Endothelial cell of umbilical vein (primary cell): ENCODE data around the gene TUBGCP2. TPM values are rescaled to one million over a fixed set of nuclear protein-coding genes. Genes with fewer than 3 reads are reported as not detected.

Experiments
- BruUV-seq: library from RNA; stranded (reverse); fragments of 400-500 nt; replicated peaks from 2 replicates; lab custom pipeline; 2021; lab: Mats Ljungman, UMichigan
- CTCF ChIA-PET: fragments of 300-600, 350-600 bp; sonication (Branson Sonifier 250); formaldehyde crosslinking; loops from one replicate; lab custom pipeline; 2021; ENCODE audit warnings: antibody characterized with exemption, inconsistent platforms; lab: Charles Lee
- POLR2A ChIA-PET: fragments of 300-600, 350-600 bp; sonication (Branson Sonifier 250); formaldehyde crosslinking; loops from one replicate; lab custom pipeline; 2021; ENCODE audit warnings: antibody characterized with exemption, inconsistent platforms; lab: Charles Lee
- DNase-seq: peaks from one replicate; pipeline ENCODE4 v3.0.0-alpha.2; 2011; ENCODE audit warnings: low read depth, low spot score
- FAIRE-seq: peaks from 2 replicates; lab custom pipeline; 2011; peaks lifted over from hg19 to GRCh38; lab: Jason Lieb, UNC
- H2AFZ ChIP-seq: 2 replicates; pipeline ENCODE4 v1.6.0; 2012; ENCODE audit warnings: low read depth, low read length, control low read depth, inconsistent platforms
- H3K27ac ChIP-seq: 2 replicates; pipeline ENCODE4 v1.5.1; 2011; ENCODE audit warnings: low read depth, mild to moderate bottlenecking, control low read depth, low read length, moderate library complexity; ENCODE audit not compliant: insufficient read depth
- H3K27me3 ChIP-seq, 2 experiments: 2 replicates each; pipeline versions ENCODE4 v1.6.0 to v1.6.1; 2011; ENCODE audit warnings: low read length in 2 of 2, mixed read lengths in 1 of 2; ENCODE audit not compliant: control insufficient read depth in 2 of 2, insufficient read depth in 2 of 2
- H3K36me3 ChIP-seq, 2 experiments: 2 replicates in 1 of 2; 3 replicates in 1 of 2; pipeline ENCODE4 v1.5.1; 2011; ENCODE audit warnings: low read length in 2 of 2, mild to moderate bottlenecking in 1 of 2, moderate library complexity in 1 of 2; ENCODE audit not compliant: control insufficient read depth in 2 of 2, insufficient read depth in 2 of 2; ENCODE audit errors: extremely low read depth in 1 of 2
- H3K4me1 ChIP-seq: 3 replicates; pipeline ENCODE4 v1.5.1; 2011; ENCODE audit warnings: mild to moderate bottlenecking, low read length; ENCODE audit not compliant: control insufficient read depth, insufficient read depth; ENCODE audit errors: extremely low read depth
- H3K4me2 ChIP-seq: 2 replicates; pipeline ENCODE4 v1.6.1; 2011; ENCODE audit warnings: low read length, control low read depth, mixed read lengths; ENCODE audit not compliant: insufficient read depth
- H3K4me3 ChIP-seq, 3 experiments: fragments of 200-600 bp in 1 of 3; sonication (generic), shearing (Covaris generic) in 1 of 3; replicated peaks in 1 of 3; 2 replicates each; pipeline ENCODE4 v1.5.1; 2011 to 2016; ENCODE audit warnings: control low read depth in 3 of 3, low read length in 3 of 3, mild to moderate bottlenecking in 2 of 3, inconsistent platforms in 1 of 3, low read depth in 1 of 3, moderate library complexity in 1 of 3; ENCODE audit not compliant: insufficient read depth in 1 of 3
- H3K79me2 ChIP-seq: 2 replicates; pipeline ENCODE4 v1.6.0; 2012; ENCODE audit warnings: low read length, inconsistent platforms; ENCODE audit not compliant: control insufficient read depth, insufficient read depth
- H3K9ac ChIP-seq: replicated peaks from 2 replicates; pipeline ENCODE3; 2011; ENCODE audit warnings: low read length, control low read depth; ENCODE audit not compliant: insufficient read depth; ENCODE audit errors: extremely low read depth
- H3K9me1 ChIP-seq: replicated peaks from 3 replicates; pipeline ENCODE4 v1.6.0; 2011; ENCODE audit warnings: mild to moderate bottlenecking, low read length; ENCODE audit not compliant: control insufficient read depth, insufficient read depth; ENCODE audit errors: extremely low read depth
- H3K9me3 ChIP-seq: replicated peaks from 2 replicates; pipeline ENCODE4 v1.5.1; 2012; ENCODE audit warnings: low read length, inconsistent platforms; ENCODE audit not compliant: control insufficient read depth, insufficient read depth
- H4K20me1 ChIP-seq: replicated peaks from 2 replicates; pipeline ENCODE3; 2011; ENCODE audit warnings: mild to moderate bottlenecking, low read length; ENCODE audit not compliant: control insufficient read depth, insufficient read depth; ENCODE audit errors: extremely low read depth
- CTCF ChIP-seq, 2 donors: IDR thresholded peaks; 1 replicate in 1 of 2; 2 replicates in 1 of 2; pipeline ENCODE4 v1.5.1; 2011; ENCODE audit warnings: low read length in 2 of 2, mild to moderate bottlenecking in 2 of 2, moderate library complexity in 2 of 2, control low read depth in 1 of 2, inconsistent platforms in 1 of 2, low read depth in 1 of 2; ENCODE audit not compliant: insufficient read depth in 1 of 2; ENCODE audit errors: extremely low read depth in 1 of 2
- EZH2 ChIP-seq: IDR thresholded peaks from 2 replicates; pipeline ENCODE4 v1.6.1; 2012; ENCODE audit warnings: borderline replicate concordance, low read depth, mild to moderate bottlenecking, moderate library complexity, low read length, inconsistent platforms; ENCODE audit not compliant: severe bottlenecking
- FOS ChIP-seq: IDR thresholded peaks from 2 replicates; pipeline ENCODE4 v1.6.1; 2011; ENCODE audit warnings: mild to moderate bottlenecking, low read length, moderate library complexity, borderline replicate concordance; ENCODE audit not compliant: insufficient read depth
- GATA2 ChIP-seq: IDR thresholded peaks from 2 replicates; pipeline ENCODE4 v1.7.0; 2011; ENCODE audit warnings: low read depth, mild to moderate bottlenecking, moderate library complexity, mixed read lengths, low read length; ENCODE audit not compliant: insufficient read length, insufficient read depth
- JUN ChIP-seq: IDR thresholded peaks from 2 replicates; pipeline ENCODE4 v1.6.1; 2011; ENCODE audit warnings: borderline replicate concordance, low read depth; ENCODE audit not compliant: insufficient read length, insufficient read depth
- MAX ChIP-seq: IDR thresholded peaks from 2 replicates; pipeline ENCODE4 v1.6.1; 2011; ENCODE audit not compliant: insufficient read depth, insufficient read length
- MYC ChIP-seq: IDR thresholded peaks from one replicate; pipeline ENCODE4 v1.6.1; 2011; ENCODE audit warnings: mild to moderate bottlenecking, low read depth, low read length
- POLR2A ChIP-seq: IDR thresholded peaks from 2 replicates; pipeline ENCODE4 v1.6.1; 2012; ENCODE audit warnings: low read depth, mild to moderate bottlenecking, control low read depth, low read length
- POLR2AphosphoS5 ChIP-seq: IDR thresholded peaks from 2 replicates; pipeline ENCODE4 v1.6.1; 2012; ENCODE audit warnings: low read depth, mild to moderate bottlenecking, control low read depth, low read length, moderate library complexity; ENCODE audit not compliant: insufficient read depth
- dilution Hi-C: fragments of 300-500 bp; cut with MboI; formaldehyde crosslinking; loops from one replicate; pipeline ENCODE4 v1.15.0; 2019; ENCODE audit warnings: low sequenced_read_pairs; ENCODE audit not compliant: extremely low pct_ligation_motif_present
- intact Hi-C: fragments of 100-400 bp; cut with micrococcal nuclease; formaldehyde crosslinking; loops from one replicate; pipeline ENCODE4 v1.10.0; 2022
- polyA plus RNA-seq, 4 experiments: library from polyadenylated mRNA; depleted of rRNA in 3 of 4; stranded (reverse) in 3 of 4; unstranded in 1 of 4; fragments of >200 nt; gene quantifications; 2 replicates each; pipeline versions ENCODE4 v1.2.1 to v1.2.3, GENCODE V29; 2011 to 2012; ENCODE audit warnings: missing spikeins in 1 of 4
- total RNA-seq: library from RNA; stranded (reverse); gene quantifications from 2 replicates; pipeline ENCODE4 v1.2.3, GENCODE V29; 2021

Gene TUBGCP2
- total and polyA plus RNA-seq, 2 donors (not counting 3 experiments of a cell fraction or from before 2014, with no cell fraction given), result 37.1 to 53.1 TPM

- no peak overlapping the region for H3K27ac ChIP-seq
- H3K4me1 ChIP-seq, result no peaks in the 10 kb centered on the region
- no peak overlapping the region for H3K4me3 ChIP-seq
- TF ChIP-seq MAX (no peak), JUN (no peak), MYC (no peak), GATA2 (no peak), EZH2 (no peak), POLR2A (no peak), POLR2AphosphoS5 (no peak), CTCF (IDR thresholded peaks at IDR 0.05; ENCODE audit: extremely low read depth in 1 of 2, insufficient read depth in 1 of 2, low read depth in 1 of 2, low read length in 2 of 2) (no peak), FOS (no peak)
- H3K79me2 ChIP-seq, result no peaks in the 10 kb centered on the region
- DNase-seq, result no peak
- no peaks in the 10 kb centered on the region for H4K20me1 ChIP-seq
- ChIA-PET CTCF (interaction anchor here (1.0 kb wide), 1 partner anchor 11 kb away, joined by 4 read pairs; no protein-coding TSS in a partner anchor), POLR2A (no interaction called here)
- no peak overlapping the region for H3K9ac ChIP-seq
- no peak overlapping the region for H3K4me2 ChIP-seq
- BruUV-seq, result no TSS peak
- dilution Hi-C loops, result no loop called here
- no peaks in the 10 kb centered on the region for H3K36me3 ChIP-seq
- peaks cover 0 to 4% of the 10 kb centered on the region in 2 experiments for H3K27me3 ChIP-seq
- no peaks in the 10 kb centered on the region for H3K9me3 ChIP-seq
- no peaks in the 10 kb centered on the region for H3K9me1 ChIP-seq
- intact Hi-C loops, result no loop called here
- no peak overlapping the region for H2AFZ ChIP-seq
- no peak for FAIRE-seq
These were observed 40.8 kb downstream of the TUBGCP2 start for GRCh38 chr10:133267829-133268228.
